Hematopoietic multipotent progenitor cell treated with erythropoietin and hydrocortisone succinate and interleukin-3 and kit ligand, for 8 days (in vitro differentiated cells): ENCODE results near the gene IER3.
A peak's percentile ranks its signal among the peaks of the same experiment; 100 is the strongest.
"Not testable (repeated sequence)": the region's sequence is repeated elsewhere in the genome, so short reads cannot be mapped to it uniquely, and the experiment has no call there.

Experiments used
- DNase-seq: peaks from one replicate; pipeline ENCODE4 v3.0.0-alpha.2; 2015

The IER3 gene

DNA sequence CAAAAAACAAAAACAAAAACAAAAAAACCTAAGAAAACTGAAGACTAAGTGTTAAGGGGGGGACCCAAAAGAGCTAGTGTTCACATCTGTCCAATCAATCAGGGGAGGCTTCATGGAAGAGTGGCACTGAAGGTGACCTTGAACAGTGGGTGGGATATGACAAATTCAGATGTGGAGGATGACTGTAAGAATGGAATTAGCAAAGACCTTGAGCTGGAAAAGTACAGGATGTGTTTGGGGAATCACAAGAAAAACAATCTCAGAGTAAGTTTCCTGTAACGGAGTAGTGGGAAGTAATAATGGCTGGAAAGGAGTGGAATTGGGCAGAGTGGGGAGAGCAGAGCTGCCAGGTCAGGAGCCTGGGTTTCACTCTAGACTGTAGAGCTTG lies 2.9 kb upstream of the IER3 start:
- no peak for DNase-seq

DNA sequence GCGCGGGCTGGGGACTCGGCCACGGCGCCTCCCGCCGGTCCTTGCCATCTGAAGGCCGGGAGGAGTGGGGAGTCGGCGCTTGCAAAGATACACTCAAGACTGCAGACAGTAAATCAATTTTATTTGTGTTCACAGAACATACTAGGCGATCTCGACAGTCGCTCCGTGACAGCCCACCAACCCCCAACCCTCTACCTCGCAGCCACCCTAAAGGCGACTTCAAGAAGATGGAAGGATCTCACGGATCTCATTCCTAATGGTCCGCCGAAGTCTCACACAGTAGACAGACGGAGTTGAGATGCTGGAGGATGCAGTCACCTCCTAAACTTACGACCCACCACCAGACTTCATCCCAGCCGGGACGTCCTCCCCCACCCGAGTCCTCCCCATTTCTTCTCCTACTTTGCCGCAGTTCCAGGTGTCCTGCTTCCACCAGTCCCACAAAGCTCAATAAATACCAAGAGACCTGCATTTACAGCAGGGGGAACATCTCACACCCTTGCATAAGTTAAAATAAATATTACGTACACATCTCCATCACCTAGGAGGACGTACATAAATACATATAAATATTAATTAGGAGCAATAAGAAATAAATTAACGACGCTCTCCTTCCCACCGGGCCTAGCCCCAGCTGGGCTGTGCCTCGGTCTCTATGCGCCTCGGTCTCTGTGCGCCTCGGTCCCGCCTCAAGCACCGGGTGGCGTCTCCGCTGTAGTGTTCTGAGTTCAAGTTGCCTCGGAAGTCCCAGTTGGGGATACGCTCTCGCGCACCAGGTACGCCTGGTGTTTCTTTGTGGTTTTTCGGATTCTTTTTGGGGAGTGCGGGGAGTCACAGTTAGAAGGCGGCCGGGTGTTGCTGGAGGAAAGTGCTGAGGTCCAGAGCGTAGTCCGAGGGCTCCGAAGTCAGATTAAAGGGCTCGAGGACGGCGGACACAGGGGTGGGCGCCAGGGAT lies 971 bp downstream of the IER3 start:
- DNase-seq = peak; percentile 51

DNA sequence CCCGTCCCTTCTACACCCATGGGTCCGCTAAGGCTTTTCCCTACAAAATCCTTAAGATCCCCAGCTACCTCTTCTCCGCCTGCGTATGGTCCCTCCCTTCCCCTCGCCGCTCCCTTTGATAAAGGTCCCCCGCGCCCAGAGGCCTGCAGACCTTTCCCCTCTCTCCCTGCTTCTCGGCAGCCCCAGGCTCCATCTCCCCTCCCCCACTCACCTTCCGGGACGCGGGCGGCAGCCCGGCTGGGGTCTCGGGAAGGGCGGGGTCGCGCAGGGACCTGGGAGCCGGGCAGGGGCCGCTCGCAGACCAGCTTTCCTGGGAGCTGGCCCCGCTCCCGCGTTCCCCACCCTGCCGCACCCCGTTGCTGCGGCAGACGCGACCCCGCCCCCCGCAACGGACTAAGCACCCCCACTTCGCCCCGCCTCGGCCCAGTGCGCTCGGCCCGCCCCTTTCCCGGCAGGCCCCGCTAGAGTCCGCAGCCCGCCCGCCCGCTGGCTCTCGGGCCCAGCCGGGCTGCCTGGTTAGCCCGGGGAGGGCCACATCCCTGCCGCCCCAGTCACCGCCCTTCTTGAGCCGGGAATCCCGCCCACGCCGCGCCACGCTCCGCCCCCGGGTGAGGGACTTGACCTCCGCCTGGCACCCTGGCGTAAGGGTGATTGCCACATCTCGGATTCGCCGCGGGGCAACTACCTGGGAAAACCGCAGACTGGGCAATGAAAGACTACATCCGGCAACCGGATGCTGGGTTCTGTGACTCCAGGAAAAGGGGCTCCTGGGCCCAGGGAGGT lies 1.8 kb downstream of the IER3 start, which contains the start of gene FLOT1:
Gene FLOT1, minus strand, starts transcription at position 372 of the 783 bp plus-strand sequence. CDS start 498 bp downstream, outside the sequence.
- peak; percentile 95 for DNase-seq

DNA sequence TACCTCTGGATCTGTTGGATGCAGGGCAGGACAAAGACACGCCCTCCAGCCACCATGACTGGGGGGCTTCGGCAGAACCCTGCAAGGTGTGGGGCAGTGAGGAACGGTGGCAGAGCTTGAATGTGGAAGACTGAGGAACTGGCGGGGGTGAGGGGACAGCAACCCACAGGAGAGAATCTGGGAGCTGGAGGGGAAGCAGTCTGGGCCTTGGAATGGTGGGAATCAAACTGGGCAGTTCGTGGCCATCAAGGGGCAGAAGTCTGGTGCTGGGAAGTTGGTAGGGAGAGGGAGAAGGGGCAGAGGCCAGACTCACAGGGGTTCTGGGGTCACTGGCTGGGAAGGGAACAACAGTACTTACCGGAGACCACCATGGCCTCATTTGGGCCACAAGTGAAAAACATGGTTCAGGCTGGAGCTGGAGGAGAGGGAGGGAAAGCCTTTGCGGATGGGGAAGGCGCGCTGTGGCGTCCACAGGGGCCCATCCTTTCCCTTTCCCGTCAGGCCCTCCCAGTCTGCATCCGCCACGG lies 2.5 kb downstream of the IER3 start:
- no peak for DNase-seq

DNA sequence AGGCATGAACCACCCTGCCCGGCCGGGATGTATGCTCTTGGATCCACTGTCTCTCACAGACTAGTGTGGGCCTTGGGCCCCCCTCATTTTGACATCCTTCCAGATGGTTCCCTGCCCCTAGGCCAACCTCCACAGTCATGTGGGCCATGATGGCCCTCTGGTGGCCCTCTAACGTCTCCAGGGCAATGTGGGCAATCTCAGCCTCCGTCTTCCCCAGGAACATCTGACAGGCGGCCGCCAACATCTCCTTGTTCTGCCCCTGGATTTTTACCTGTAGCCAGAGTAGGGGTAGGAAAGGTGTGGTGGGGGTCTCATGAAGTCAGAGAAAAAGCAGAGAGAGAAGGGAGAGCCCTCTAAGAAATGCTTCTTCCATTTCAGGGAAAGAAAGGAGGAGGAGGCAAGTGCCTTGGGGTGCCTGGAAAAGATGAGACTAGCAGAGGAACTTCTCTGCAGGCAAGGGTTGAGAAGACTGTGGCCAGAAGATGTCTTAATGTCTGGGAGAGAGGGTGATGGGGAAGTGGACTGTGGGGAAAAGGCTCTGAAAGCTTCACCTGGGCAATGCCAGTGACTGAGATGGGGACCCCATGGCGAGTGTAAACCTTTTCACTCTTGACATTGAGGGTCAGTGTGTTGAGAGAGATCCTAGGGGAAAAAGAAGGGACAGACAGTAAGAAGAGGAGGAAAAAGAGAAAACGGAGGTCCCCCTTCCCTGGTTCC lies 3.1 kb downstream of the IER3 start:
- DNase-seq = no peak

DNA sequence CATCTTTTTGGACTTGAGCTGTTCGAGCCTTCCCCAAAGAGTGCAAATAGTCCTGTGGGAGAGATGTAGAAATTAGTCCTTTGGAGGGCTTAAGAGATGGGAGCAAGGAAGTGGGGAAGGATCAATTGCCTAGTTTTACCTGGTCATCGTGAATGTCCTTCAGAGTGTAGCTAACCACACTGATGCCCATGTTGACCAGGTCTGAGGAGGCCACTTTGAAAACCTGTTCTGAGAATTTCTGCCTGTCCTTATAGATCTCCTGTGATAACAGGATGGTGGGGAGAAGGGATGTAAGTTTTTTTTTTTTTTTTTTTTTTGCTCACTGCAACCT lies 3.8 kb downstream of the IER3 start:
- no peak for DNase-seq

DNA sequence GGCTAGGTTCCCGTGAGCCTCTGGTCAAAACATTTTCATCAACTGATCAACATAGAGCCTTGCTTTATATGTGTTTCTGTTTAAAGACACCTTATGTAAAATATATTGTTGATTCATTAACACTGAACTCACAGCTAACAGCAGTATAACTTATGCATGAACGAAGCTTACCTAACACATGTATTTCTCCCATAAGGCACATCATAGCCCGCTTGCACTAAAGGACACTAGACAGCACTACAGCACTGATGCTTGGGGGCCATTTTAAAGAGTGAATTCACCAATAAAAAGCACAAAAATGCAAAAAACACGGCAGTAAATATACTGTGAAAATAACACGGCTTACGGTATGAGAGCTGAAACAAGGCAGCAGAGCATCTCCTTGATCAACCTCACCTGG lies 5.8 kb downstream of the IER3 start:
- DNase-seq = no peak

DNA sequence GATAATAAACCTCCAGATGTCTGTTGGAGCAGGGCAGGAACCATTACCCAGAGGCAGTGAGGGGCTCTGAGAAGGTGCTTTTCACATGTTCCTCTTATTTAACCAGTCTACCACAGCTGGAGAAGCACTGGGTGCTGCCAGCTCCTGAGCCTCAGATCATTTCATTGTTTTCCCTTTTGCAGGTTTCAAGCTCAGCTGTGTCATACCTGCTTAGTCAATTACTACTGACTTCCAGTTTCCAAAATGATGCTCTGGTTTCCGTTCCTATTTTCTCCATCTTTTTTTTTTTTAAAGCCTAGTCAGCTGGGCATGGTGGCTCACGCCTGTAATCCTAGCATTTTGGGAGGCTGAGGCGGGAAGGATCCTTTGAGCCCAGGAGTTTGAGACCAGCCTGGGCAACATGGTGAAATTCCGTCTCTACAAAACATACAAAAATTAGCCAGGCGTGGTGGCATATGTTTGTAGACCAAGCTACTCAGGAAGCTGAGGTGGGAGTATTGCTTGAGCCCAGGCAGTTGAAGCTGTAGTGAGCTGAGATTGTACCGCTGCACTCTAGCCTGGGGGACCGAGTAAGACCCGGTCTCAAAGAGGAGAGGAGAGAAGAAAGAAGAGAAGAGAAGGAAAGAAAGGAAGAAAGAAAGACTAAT lies 8.6 kb downstream of the IER3 start:
- DNase-seq = no peak

DNA sequence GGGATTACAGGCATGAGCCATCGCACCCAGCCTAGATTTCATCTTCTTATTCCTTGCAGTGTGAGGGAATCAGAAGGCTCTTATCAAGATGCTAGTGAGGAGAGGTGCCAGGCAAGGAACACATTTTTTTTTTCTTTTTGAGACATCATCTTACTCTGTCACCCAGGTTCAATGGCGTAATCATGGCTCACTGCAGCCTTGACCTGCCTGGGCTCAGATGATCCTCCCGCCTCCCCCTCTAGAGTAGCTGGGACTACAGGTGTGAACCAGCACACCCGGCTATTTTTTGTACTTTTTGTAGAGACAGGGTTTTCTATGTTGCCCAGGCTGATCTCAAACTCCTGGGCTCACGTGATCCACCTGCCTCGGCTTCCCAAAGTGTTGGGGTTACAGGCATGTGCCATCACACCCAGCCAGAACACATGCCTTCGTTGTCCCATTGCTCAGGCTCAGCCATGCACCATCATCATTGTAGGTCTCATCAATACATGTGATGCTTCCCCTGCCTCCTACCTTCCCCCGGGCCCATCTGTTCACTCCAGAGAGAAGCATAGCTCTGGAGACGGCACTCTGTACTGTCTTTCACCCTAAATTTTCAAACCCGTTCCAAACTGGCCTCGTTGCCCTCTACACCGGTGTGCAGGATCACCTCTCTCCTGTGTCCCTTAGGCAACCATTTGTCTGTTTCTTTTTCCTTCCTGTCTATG lies 12.0 kb downstream of the IER3 start:
- DNase-seq = no peak

DNA sequence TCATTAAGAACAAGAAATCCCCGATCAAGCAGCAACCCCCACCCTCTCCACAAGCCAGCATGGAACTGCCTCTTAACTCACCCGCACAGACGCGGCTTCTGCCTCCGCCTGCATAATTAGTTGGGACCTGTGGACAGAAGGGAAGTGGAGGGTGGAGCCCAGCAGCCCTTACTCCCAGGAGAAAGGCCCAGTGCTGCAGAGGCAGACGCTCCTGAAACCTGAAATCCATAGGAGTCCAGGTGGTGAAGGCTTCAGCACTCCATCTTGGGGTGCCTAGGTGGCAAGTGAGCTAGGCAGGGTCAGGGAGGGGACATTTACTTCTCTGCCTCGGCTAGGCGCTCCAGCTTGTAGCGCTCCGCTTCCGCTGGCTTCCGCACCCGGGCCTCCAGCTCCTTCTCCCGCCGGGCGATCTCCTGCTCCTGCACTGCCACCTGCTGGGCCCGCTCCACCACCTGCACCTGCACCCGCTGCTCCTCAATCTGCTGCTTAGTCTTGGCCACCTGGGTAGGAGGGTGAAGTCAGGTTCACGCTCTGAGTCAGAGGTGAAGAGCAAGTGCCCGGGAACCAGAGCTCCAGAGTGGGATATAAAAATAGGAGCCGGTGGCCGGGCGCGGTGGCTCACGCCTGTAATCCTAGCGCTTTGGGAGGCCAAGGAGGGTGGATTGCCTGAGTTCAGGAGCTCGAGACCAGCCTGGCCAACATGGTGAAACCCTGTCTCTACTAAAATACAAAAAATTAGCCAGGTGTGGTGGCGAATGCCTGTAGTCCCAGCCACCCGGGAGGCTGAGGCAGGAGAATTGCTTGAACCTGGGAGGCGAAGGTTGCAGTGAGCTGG lies 13.5 kb downstream of the IER3 start:
- DNase-seq = peak; percentile 79

DNA sequence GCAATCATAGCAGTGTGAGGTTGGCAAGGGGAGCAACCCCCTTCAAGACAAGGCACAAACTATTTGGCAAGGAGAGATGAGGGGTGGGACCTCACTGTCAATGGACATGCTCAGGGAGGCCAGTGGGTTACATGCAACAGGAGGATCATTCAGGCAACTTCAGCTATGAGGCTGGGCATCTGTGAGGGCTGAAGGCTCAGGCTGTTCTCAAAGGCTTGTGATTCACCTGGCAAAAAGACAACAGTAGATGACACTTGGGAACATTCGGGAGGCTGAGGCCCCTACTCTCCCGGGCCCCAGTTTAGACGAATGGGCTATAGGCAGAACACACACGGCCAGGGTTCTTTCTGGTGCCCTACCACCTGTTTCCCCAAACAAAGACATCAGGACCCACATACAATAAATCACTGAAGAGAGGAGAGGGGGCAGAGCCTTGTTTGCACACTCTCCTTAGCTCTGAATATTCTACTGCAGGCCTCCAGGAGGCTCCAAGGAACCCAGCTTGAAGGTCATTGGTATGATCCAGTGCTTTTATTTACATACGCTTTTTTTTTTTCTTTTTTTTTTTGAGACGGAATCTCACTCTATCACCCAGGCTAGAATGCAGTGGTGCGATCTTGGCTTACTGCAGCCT lies 16.3 kb downstream of the IER3 start:
- DNase-seq = peak; percentile 22

DNA sequence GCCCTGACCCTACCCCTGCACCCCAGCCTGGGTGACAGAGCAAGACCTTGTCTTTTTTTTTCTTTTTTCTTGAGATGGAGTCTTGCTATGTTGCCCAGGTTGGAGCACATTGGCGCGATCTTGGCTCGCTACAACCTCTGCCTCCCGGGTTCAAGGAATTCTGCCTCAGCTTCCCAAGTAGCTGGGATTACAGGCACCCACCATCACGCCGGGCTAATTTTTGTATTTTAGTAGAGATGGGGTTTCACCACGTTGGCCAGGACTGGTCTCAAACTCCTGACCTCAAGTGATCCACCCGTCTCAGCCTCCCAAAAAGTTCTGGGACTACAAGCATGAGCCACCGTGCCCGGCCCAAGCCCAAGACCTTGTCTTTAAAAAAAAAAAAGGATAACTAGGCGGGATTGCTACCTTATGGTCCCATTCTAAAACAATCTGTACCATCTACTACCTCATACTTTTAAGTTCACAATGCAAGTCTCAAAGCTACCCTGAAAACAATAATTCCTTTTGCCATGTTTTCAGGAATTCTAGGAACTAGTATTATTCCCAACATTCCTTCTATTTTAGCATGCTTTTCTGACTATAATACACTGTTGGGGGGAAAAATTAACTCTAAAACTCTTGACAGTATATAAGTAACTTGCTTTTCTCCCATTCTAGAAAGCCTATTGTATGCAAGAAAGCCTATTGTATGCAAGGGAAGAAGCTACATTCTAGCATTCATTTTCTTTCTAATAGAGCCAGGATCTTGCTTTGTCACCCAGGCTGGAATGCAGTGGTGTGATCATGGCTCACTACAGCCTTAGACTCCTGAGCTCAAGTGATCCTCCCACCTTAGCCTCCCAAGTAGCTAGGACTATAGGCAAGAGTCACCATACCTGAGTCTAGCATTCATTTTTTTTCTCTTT lies 17.6 kb downstream of the IER3 start:
- DNase-seq = peak; percentile 14

DNA sequence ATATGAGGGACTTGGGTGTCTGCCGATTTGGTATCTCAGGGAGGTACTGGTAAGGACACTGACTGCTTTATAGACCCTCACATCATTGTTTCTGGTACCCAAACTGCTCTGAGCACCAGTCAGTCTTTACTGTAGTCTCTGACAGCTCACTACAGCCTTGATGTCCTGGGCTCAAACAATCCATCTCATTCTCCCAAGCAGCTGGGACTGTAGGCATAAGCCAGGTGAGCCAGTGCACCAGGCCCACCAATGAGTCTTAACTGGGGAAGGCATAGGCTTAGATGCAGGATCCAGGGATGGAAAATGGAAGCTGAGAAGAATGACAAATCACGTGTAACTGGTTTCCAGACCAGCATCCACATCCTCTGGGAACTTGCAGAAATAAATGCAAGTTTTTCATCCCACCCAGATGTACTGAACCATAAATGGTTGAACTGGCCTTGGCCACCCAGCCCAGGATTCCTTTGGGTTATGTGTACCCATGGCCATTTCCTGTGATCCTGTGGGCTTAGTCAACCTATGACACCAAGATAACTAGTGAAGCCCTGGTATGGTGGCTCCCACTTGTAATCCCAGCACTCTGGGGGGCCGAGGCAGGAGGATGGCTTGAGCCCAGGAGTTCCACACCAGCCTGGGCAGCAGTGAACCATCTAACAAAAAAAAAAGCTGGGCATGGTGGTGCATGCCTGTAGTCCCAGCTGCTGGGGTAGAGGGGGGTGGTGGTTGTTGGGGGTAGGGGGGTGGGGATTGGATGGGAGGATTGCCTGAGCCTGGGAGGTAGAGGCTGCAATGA lies 18.4 kb downstream of the IER3 start:
- DNase-seq = peak; percentile 43

DNA sequence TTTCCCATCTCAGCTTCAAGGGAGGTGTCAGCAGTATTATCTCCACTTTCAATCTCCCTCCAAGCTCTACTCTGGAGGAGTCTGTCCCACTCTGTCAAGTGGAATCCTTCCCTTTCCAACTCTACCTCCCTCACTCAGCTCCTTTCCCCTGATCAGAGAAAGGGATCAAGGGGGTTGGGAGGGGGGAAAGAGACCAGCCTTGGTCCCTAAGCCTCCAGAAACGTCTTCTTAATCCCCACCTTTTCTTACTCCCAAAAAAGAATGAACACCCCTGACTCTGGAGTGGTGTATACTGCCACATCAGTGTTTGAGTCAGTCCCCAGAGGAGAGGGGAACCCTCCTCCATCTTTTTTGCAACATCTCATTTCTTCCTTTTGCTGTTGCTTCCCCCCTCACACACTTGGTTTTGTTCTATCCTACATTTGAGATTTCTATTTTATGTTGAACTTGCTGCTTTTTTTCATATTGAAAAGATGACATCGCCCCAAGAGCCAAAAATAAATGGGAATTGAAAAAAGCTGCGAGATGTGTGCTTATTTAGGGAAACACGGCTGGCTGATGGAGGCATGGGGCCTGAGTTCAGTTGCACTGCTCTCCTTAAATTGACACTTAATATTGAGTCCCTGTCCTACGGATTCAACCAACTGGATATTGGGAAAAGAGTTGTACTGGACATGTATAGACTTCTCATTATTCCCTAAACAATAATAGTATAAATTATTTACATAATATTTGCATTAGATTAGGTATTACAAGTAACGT lies 19.3 kb downstream of the IER3 start:
- no peak for DNase-seq

DNA sequence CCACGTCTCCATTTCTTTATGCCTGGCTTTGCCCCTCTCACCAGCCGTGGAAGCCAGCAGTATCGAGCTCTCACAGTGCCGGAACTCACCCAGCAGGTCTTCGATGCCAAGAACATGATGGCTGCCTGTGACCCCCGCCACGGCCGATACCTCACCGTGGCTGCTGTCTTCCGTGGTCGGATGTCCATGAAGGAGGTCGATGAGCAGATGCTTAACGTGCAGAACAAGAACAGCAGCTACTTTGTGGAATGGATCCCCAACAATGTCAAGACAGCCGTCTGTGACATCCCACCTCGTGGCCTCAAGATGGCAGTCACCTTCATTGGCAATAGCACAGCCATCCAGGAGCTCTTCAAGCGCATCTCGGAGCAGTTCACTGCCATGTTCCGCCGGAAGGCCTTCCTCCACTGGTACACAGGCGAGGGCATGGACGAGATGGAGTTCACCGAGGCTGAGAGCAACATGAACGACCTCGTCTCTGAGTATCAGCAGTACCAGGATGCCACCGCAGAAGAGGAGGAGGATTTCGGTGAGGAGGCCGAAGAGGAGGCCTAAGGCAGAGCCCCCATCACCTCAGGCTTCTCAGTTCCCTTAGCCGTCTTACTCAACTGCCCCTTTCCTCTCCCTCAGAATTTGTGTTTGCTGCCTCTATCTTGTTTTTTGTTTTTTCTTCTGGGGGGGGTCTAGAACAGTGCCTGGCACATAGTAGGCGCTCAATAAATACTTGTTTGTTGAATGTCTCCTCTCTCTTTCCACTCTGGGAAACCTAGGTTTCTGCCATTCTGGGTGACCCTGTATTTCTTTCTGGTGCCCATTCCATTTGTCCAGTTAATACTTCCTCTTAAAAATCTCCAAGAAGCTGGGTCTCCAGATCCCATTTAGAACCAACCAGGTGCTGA lies 20.3 kb downstream of the IER3 start:
- DNase-seq = not testable (repeated sequence)

DNA sequence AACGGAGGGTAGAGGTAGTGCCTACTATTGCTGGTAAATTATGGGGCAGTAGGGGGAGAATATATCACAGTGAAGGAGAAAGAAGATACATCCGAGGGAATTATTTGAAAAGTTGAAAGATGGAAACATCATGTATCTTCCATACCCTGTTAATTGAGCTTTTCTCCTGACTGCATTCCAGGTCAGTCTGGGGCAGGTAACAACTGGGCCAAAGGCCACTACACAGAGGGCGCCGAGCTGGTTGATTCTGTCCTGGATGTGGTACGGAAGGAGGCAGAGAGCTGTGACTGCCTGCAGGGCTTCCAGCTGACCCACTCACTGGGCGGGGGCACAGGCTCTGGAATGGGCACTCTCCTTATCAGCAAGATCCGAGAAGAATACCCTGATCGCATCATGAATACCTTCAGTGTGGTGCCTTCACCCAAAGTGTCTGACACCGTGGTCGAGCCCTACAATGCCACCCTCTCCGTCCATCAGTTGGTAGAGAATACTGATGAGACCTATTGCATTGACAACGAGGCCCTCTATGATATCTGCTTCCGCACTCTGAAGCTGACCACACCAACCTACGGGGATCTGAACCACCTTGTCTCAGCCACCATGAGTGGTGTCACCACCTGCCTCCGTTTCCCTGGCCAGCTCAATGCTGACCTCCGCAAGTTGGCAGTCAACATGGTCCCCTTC lies 21.0 kb downstream of the IER3 start:
- DNase-seq = not testable (repeated sequence)
